SW480 (cell line): ENCODE data around the gene PLA2G4D.

ENCODE experiments used
- DNase-seq: peaks from one replicate; pipeline ENCODE4 v3.0.0-alpha.2; 2016; ENCODE audit warnings: low spot score

Gene PLA2G4D

GRCh38 chr15:42048821-42049200 is 45.6 kb downstream of the PLA2G4D start:
- DNase-seq = no peak

DNA sequence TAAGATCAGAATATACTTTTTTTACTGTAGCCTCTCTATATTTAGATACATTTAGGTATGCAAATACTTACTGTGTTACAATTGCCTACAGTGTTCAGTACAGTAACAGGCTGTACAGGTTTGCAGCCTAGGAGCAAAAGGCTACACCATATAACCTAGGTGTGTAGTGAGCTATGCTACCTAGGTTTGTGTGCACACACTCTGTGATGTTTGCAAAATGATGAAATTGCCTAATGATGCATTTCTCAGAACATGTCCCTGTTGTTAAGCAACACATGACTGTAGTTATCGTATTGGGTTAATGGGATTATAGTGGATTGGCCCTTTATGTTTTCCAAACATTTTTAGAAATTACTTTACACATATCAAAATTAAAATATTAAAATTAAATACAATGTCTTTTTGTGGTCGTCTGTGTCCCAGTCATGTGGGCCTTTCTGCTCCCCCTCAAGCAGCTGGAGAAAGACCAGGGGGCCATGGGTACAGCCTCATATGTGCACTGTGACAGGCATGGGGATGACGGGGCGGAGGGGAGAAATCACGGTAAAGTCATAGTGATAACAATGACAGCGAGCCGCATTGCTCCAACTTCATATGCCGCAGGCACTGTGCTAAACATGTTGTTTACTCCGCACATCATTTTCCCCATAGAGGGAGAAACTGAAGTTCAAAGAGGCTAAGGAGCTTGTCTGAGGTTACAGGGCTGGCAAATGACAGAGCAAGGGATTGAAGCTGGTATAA is 46.1 kb downstream of the PLA2G4D start:
- no peak for DNase-seq

- no peak for DNase-seq
Measured at GRCh38 chr15:42046597-42046996, 47.8 kb downstream of the PLA2G4D start.

DNA sequence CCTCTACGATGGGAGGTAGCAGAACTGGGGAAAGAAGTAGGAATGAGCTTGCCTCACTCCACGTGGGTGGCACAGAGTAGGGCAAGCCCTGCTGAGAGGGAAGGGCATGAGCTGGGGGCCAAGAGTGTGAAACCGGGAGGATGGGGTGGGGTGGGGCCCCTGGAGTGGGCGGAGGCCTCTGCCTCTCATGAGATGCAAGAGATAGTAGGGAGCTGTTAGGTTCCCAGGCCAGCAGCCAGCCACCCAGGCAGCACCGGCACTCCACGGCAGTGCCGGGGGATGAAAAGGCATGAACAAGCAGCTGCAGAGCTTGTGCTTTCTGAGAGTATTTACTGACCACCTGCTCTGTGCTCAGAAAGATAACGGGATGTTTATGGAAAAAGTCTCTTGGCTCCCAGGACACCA is 49.1 kb downstream of the PLA2G4D start:
- DNase-seq = no peak

GRCh38 chr15:42042602-42043400 is 51.6 kb downstream of the PLA2G4D start:
- DNase-seq = no peak

GRCh38 chr15:42038401-42038800 is 56.0 kb downstream of the PLA2G4D start:
- DNase-seq = no peak

- peak; percentile 65 for DNase-seq
Measured at GRCh38 chr15:42037656-42038055, 56.7 kb downstream of the PLA2G4D start.

GRCh38 chr15:42036966-42037365 is 57.4 kb downstream of the PLA2G4D start:
- DNase-seq = no peak

GRCh38 chr15:42036112-42036905 is 58.1 kb downstream of the PLA2G4D start:
- DNase-seq = no peak

DNA sequence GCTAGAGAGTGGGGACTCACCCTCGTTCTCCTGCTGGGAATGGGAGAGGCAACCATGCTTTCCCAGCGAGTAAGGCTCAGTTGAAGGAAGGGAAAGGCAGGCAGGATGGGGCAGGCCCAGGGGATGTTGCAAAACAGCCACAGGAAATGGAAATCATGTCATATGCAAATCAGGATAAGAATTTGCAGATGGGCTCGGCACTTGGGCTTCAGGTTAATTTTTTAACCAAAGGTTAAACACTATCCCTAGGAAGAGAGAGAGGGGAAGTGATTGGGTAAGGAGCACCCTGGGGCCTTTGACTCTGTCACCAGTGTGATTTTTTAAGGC is 59.0 kb downstream of the PLA2G4D start:
- peak; percentile 23 for DNase-seq

DNA sequence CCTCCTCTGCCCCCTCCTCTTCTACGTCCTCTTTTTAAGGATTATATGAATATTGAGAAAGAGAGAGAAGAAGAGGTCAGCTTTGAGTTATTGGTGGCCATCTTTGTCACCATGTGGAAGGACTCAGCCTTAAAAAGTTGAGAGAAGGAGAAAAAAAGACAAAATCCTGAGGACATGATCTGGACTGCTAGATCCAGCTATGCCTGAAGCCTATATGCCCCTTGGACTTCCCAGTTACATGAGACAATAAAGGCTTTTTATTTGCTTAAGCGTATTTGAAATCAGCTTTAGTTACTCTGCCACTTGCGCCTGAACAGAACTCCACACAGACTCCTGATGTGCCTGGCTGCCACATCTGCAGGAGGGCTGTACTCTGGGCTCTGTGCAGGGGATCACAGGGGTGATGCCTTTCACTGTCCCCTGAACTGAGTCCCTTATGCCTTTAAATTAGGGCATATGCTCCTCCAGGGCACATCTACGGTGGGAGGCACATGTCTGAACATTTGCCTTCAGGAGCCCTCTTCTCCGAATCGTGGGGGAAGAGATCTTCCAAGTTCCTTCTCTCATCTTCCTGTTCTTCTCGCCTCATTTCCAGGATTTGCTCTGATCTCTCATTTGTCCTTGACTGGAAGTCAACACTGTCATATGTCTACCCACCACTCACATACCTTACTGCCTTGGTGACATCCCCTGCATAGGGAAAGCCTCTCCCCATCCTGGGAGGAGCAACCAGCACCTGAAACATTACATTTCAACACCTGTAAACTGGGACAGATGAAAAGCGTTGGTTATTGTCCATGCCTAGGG is 59.5 kb downstream of the PLA2G4D start:
- no peak for DNase-seq

DNA sequence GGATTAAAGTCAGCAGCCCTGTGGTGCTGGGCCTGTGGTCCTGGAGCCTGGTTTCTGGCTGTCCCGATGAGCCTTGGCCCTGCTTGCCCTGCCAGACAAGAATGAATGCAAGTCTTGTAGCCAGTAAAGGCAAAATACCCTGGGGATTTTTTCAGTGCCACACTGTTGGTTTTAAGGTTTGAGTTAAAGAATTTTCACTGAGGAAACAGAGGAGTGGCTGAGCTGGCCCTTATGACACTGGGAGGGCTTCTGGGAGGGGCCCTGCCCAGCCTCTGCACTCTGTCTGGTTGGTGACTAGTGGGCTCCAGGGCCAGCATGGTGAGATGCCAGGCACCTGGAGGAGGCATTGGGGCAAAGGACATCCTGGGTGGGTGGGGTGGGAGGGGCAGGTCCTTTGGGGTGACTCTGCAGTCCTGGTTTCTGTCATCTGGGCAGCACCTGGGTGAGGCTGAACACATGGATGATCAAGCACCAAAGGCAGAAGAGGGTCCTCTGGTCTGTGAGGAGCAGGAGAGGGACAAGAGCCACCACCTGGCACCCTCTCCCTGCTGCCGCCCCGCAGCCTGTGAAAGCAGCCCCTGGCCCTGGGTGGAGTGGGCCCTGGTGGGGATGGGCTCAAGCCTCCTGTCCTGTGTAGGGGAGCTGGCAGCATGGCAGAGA is 61.0 kb downstream of the PLA2G4D start:
- DNase-seq = no peak

- DNase-seq = no peak
Measured at GRCh38 chr15:42032376-42033213, 61.8 kb downstream of the PLA2G4D start.

DNA sequence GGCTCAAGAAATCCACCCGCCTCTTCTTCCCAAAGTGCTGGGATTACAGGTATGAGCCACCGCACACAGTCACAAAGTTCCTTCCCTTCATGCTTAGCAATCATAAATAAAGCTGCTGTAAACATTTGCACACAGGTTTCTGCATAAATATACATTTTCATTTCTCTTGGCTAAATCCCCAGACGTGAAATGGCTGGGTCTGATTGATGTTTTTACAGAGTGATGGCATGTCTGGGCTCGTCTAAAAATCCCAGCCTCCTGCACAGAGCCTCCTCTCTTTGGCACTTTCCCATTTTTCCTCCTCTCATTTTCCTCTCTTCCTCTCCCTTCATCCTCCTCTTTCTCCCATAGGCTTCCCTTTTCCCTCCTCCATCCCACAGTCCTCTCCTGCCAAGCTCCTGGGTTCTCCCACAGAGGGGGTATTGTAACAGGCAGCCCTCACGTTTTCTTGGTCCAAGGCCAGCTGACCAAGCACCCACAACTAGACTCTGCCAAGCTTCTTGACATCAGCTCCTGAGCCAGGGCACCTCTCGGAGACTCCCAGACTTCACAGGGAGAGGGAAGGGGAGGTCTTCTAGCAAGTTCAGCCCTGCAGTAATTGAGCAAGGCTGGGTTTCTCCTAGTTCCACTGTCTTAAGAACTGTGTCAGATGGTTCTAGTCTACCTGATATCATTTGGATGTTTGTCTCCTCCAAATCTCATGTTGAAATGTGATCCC is 63.0 kb downstream of the PLA2G4D start:
- DNase-seq = no peak

DNA sequence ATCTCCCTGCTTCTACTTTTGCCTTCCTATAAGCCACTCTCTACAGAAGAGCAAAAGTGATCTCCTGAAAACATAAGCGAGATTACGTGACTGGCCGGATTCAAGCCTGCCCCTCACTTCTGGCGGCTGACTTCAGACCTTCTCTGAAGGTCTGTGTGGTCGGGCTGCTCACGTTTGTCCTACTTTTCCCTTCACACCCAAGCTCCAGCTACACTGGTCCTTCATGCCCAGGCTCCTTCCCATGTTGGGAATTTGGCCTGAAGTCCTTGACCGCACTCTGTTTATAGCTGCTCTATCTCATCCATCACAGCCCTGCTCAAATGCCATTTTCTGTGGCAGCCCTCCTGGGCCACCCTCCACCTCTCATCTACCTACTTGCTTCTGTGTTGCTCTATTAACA is 66.8 kb downstream of the PLA2G4D start:
- DNase-seq = no peak

DNA sequence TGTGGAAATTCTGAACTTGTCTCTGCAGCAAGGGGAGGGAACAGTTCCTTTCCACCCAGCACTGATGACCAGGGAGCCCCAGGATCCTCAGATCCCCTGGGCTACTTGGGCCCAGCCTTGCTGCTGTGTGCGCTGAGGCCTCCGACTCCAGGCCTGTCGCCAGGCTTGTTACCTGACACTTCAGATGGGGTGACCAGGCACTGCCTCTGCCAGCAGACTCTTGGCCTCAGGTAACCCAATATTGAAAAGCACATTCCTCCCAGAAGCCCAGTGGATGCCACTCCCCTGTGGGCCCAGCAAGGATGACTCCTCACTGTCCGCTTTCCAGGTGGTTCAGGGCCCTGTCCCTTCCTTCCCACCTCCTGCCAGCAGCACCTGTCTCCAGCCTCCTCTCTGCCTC is 70.1 kb downstream of the PLA2G4D start:
- no peak for DNase-seq

GRCh38 chr15:42021593-42021992 is 72.8 kb downstream of the PLA2G4D start:
- no peak for DNase-seq

- DNase-seq = no peak
Measured at GRCh38 chr15:42020713-42021273, 73.6 kb downstream of the PLA2G4D start, which contains the start of gene PLA2G4E. TSS of gene PLA2G4E (minus strand) at chr15:42021042. CDS start at chr15:42021030, 12 bp downstream.
